Calu3 (cell line): Measurements from ENCODE around the gene LRRC45. TPM values are rescaled to one million over a fixed set of nuclear protein-coding genes. Genes with fewer than 3 reads are reported as not detected.
"Not testable (repeated sequence)": the region's sequence is repeated elsewhere in the genome, so short reads cannot be mapped to it uniquely, and the experiment has no call there.

Experiments used
- BruUV-seq: library from RNA; stranded (reverse); fragments of 400-500 nt; replicated peaks from 2 replicates; lab custom pipeline; 2021; lab: Mats Ljungman, UMichigan
- CTCF ChIA-PET: fragments of 300-600 bp; sonication (Branson Sonifier 250); formaldehyde crosslinking; loops from one replicate; lab custom pipeline; 2022; ENCODE audit warnings: antibody characterized with exemption; lab: Charles Lee
- DNase-seq: peaks from one replicate; pipeline ENCODE4 v3.0.0; 2022
- H3K27ac Mint-ChIP-seq: one replicate; pipeline ENCODE4 v1.8.0; 2022; ENCODE audit warnings: mixed read lengths; ENCODE audit not compliant: unreplicated experiment
- H3K27me3 Mint-ChIP-seq: one replicate; pipeline ENCODE4 v1.8.0; 2022; ENCODE audit warnings: mixed read lengths; ENCODE audit not compliant: unreplicated experiment
- H3K36me3 Mint-ChIP-seq: one replicate; pipeline ENCODE4 v1.8.0; 2022; ENCODE audit warnings: mild to moderate bottlenecking, moderate library complexity, mixed read lengths; ENCODE audit not compliant: insufficient read depth, unreplicated experiment
- H3K4me1 Mint-ChIP-seq: one replicate; pipeline ENCODE4 v1.8.0; 2022; ENCODE audit warnings: mild to moderate bottlenecking, low read depth, mixed read lengths; ENCODE audit not compliant: unreplicated experiment
- H3K4me3 Mint-ChIP-seq: one replicate; pipeline ENCODE4 v1.8.0; 2022; ENCODE audit warnings: mild to moderate bottlenecking, low read depth, moderate library complexity, mixed read lengths; ENCODE audit not compliant: unreplicated experiment
- H3K9me3 Mint-ChIP-seq: one replicate; pipeline ENCODE4 v1.8.0; 2022; ENCODE audit warnings: low read depth, mixed read lengths; ENCODE audit not compliant: unreplicated experiment
- intact Hi-C: fragments of 100-400 bp; cut with micrococcal nuclease; formaldehyde crosslinking; loops from one replicate; pipeline ENCODE4 v1.10.0; 2022; ENCODE audit not compliant: unreplicated experiment
- total RNA-seq: library from RNA; stranded (reverse); gene quantifications from 2 replicates; pipeline ENCODE4 v1.2.3, GENCODE V29; 2022
- TF ChIP-seq, protein P1 (sequence below): fragments of 200-600 bp; IDR thresholded peaks from one replicate; pipeline ENCODE4 v1.8.0; 2022; ENCODE audit warnings: antibody characterized with exemption; ENCODE audit not compliant: unreplicated experiment

Gene LRRC45
- total RNA-seq, 1 experiment from 2014 or later: 32.6 TPM

DNA sequence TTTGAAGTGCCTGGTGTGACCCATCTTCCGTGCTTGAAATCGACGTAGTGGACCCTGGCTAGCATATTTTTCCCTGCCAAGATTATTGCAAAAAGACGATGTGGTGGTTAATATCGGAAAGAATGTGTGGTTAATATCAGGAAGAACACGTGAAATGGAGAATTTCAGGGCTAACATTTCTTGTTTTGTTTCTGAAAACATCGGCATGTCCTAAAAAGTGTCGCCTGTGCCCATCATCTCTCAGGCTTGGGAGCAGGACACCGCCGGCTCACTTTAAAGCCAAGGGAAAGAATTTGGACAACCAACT, 14.7 kb downstream of the LRRC45 start:
- Mint-ChIP-seq H3K36me3 (peaks cover 23% of the 10 kb centered on the region), H3K4me3 (peak overlapping the region; percentile 86), H3K27me3 (no peaks in the 10 kb centered on the region), H3K4me1 (peaks cover 7% of the 10 kb centered on the region), H3K27ac (peak overlapping the region; percentile 31), H3K9me3 (no peaks in the 10 kb centered on the region)
- no peak for DNase-seq
- intact Hi-C loops: no loop called here
- TF ChIP-seq, protein P1, sequence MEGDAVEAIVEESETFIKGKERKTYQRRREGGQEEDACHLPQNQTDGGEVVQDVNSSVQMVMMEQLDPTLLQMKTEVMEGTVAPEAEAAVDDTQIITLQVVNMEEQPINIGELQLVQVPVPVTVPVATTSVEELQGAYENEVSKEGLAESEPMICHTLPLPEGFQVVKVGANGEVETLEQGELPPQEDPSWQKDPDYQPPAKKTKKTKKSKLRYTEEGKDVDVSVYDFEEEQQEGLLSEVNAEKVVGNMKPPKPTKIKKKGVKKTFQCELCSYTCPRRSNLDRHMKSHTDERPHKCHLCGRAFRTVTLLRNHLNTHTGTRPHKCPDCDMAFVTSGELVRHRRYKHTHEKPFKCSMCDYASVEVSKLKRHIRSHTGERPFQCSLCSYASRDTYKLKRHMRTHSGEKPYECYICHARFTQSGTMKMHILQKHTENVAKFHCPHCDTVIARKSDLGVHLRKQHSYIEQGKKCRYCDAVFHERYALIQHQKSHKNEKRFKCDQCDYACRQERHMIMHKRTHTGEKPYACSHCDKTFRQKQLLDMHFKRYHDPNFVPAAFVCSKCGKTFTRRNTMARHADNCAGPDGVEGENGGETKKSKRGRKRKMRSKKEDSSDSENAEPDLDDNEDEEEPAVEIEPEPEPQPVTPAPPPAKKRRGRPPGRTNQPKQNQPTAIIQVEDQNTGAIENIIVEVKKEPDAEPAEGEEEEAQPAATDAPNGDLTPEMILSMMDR: no peak
- CTCF ChIA-PET: interaction anchor here (0.6 to 1.4 kb wide), 8 partner anchors 13 to 220 kb away, joined by 3 to 24 read pairs (median 4); partner anchors contain the start of genes CENPX, GPS1, LRRC45 and RFNG
- no TSS peak for BruUV-seq

DNA sequence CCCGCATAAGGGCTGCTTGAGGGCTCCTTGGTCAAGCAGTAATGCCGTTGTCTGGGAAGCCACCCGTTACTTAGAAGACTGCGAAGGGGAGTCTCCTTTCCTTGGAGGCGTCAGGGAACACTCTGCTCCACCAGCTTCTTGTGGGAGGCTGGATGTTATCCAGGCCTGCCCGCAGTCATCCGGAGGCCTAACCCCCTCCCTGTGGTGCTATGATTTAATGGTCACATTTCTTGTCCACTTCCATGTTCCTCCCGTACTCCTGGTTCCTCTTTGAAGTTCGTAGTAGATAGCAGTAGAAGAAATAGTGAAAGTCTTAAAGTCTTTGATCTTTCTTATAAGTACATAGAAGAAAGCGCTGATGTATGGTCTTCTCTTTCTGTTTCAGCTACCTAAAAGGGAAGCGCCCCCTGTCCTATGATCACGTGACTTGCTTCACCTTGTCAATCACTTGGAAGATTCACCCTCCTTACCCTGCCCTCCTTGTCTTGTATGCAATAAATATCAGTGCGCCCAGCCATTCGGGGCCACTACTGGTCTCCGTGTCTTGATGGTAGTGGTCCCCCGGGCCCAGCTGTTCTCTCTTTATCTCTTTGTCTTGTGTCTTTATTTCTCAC, 15.8 kb downstream of the LRRC45 start:
- DNase-seq, BruUV-seq, H3K4me1 Mint-ChIP-seq, CTCF ChIA-PET, H3K27me3 Mint-ChIP-seq, H3K9me3 Mint-ChIP-seq, intact Hi-C loops, H3K27ac Mint-ChIP-seq, H3K4me3 Mint-ChIP-seq: not testable (repeated sequence)
- peaks cover 23% of the 10 kb centered on the region for H3K36me3 Mint-ChIP-seq

DNA sequence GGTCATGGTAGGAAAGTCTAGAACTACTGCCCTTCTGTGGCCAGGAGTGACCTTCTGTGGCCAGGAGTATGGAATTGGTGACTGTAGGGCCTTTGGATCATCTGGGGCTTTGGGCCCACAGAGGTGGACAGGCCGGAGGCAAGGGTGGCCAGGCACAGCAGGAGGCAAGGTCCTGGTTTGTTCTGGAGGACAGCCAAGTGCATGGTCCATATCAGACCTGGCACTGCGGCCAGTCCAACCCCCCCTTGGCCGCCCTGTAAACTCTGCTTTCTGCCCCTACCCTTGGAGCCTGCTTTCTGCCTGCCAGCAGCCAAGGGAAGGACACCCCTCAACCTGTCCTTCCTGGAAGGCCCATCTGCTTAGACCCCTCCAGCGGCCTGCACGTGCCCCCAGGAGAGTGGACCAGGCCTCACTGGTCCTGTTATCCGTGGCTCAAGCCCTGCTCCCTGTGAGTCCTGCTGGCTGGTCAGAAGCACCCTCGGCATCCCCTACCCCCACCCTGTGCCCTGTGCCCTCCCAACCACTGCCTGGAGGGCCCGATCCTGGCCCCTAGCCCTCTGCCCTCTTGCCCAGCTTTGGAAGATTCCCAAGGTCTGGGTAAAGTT, 16.7 kb downstream of the LRRC45 start:
- H3K4me3 Mint-ChIP-seq: no peak overlapping the region
- peaks cover 23% of the 10 kb centered on the region for H3K36me3 Mint-ChIP-seq
- BruUV-seq: no TSS peak
- no peaks in the 10 kb centered on the region for H3K27me3 Mint-ChIP-seq
- no peak for DNase-seq
- no peaks in the 10 kb centered on the region for H3K9me3 Mint-ChIP-seq
- TF ChIP-seq, protein P1: no peak
- peaks cover 7% of the 10 kb centered on the region for H3K4me1 Mint-ChIP-seq
- intact Hi-C loops: no loop called here
- H3K27ac Mint-ChIP-seq: no peak overlapping the region
- CTCF ChIA-PET: no interaction called here

DNA sequence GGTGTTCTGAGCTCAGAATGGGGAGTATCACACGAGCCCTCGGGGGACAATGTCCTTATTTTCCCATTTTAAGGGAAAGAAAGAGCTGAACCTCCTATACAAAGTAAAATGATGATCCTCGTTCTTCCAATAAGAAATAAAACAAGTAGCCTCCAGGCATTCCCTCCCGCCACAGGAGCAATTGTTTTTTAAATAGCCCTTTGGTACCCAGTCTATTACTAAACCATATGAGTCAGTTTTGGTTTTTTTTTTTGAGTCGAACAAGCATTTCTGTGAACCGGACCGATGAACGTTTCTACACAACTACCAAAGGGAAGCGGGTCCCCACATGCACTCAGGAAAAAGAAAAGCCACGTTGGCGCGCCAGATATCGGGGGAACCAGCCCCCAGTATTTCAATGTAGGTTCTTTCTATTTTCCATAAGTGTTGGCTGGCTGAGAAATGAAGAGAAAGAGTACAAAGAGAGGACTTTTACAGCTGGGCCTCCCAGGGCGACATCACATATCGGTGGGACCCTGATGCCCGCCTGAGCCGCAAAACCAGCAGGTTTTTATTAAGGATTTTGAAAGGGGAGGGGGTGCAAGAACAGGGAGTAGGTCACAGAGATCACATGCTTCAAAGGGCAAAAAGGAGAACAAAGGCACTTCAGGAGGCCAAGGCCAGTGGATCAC, 18.2 kb downstream of the LRRC45 start:
- CTCF ChIA-PET: interaction anchor here (1.0 kb wide), 1 partner anchor 18 kb away, joined by 5 read pairs; the partner anchor contains the start of genes CENPX and LRRC45
- peaks cover 17% of the 10 kb centered on the region for H3K36me3 Mint-ChIP-seq
- no TSS peak for BruUV-seq
- H3K27ac Mint-ChIP-seq: no peak overlapping the region
- H3K4me3 Mint-ChIP-seq: no peak overlapping the region
- H3K9me3 Mint-ChIP-seq: no peaks in the 10 kb centered on the region
- intact Hi-C loops: no loop called here
- TF ChIP-seq, protein P1: no peak
- no peak for DNase-seq
- peaks cover 7% of the 10 kb centered on the region for H3K4me1 Mint-ChIP-seq
- no peaks in the 10 kb centered on the region for H3K27me3 Mint-ChIP-seq
